ENCODE data around the gene OR2S2. TPM values are rescaled to one million over a fixed set of nuclear protein-coding genes. Genes with fewer than 3 reads are reported as not detected.

The OR2S2 gene
- total RNA-seq, 6 donors from 2014 or later, result not detected

DNA sequence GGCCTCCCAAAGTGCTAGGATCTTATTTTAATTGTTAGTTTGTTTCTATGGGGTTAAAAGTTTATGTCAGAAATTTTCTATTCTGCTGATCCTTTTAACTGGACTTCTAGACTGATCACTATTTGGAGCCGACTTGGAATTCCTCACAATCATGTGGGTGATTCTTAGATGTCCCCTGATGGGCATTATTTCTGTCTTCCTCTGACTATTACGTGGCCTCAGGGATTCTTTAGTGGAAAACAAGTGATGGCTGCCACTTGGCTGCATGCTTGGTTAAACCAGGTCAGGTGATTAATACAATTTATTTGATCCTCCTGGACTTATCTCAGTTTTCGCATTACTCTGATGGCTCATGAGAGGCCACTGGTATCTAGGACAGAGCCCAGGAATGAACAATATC lies 32.2 kb upstream of the OR2S2 start:
- no peak for ATAC-seq (ENCODE audit: low FRiP score in 2 of 2)

DNA sequence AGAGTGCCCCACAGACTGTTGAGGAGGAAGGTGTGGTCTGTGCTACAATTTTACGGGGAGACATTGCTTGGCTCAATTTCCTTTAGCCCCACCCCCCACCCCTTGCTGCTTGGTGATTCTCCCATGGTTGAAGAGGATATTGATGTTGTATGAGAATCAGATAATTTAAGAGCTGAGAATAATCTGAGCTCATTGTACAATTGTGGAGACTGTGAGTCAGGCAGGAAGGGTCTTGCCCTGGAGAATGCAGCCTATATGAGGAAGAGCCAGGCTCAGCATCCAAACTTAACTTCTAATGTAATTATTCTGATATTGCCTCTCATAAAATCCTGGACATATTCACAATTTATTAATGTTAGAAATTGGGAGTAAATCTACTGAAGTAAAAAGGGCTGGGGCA lies 26.1 kb upstream of the OR2S2 start:
- Histone ChIP-seq H3K9me3 (no peaks in the 10 kb centered on the region), H3K4me3 (no peak overlapping the region), H3K27ac (no peak overlapping the region), H3K27me3 (no peaks in the 10 kb centered on the region), H3K4me1 (no peaks in the 10 kb centered on the region), H3K36me3 (no peaks in the 10 kb centered on the region)
- ATAC-seq (ENCODE audit: low FRiP score in 2 of 2) (no peak), DNase-seq (no peak)
- WGBS, 2 donors, result 39 to 40% methylated on average over 1 of the region's 1 CpG
- TF ChIP-seq EP300 (IDR thresholded peaks at IDR 0.05), result no peak
- no peak for TF ChIP-seq POLR2AphosphoS5 (IDR thresholded peaks at IDR 0.05)
- TF ChIP-seq POLR2A (IDR thresholded peaks at IDR 0.05), result no peak
- TF ChIP-seq, protein P1, sequence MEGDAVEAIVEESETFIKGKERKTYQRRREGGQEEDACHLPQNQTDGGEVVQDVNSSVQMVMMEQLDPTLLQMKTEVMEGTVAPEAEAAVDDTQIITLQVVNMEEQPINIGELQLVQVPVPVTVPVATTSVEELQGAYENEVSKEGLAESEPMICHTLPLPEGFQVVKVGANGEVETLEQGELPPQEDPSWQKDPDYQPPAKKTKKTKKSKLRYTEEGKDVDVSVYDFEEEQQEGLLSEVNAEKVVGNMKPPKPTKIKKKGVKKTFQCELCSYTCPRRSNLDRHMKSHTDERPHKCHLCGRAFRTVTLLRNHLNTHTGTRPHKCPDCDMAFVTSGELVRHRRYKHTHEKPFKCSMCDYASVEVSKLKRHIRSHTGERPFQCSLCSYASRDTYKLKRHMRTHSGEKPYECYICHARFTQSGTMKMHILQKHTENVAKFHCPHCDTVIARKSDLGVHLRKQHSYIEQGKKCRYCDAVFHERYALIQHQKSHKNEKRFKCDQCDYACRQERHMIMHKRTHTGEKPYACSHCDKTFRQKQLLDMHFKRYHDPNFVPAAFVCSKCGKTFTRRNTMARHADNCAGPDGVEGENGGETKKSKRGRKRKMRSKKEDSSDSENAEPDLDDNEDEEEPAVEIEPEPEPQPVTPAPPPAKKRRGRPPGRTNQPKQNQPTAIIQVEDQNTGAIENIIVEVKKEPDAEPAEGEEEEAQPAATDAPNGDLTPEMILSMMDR (IDR thresholded peaks at IDR 0.05), result no peak

More for the DNA sequence above, 32.2 kb upstream of the OR2S2 start:
- Histone ChIP-seq H3K36me3 (no peaks in the 10 kb centered on the region), H3K27ac (no peak overlapping the region), H3K27me3 (no peaks in the 10 kb centered on the region), H3K4me1 (no peaks in the 10 kb centered on the region), H3K4me3 (no peak overlapping the region), H3K9me3 (no peaks in the 10 kb centered on the region)
- TF ChIP-seq POLR2A (IDR thresholded peaks at IDR 0.05) (no peak), EP300 (IDR thresholded peaks at IDR 0.05) (no peak), POLR2AphosphoS5 (IDR thresholded peaks at IDR 0.05) (no peak)
- TF ChIP-seq, protein P1 (IDR thresholded peaks at IDR 0.05), result no peak
- 83 to 90% methylated on average over 3 of the region's 3 CpGs for WGBS, 2 donors
- no peak for DNase-seq

DNA sequence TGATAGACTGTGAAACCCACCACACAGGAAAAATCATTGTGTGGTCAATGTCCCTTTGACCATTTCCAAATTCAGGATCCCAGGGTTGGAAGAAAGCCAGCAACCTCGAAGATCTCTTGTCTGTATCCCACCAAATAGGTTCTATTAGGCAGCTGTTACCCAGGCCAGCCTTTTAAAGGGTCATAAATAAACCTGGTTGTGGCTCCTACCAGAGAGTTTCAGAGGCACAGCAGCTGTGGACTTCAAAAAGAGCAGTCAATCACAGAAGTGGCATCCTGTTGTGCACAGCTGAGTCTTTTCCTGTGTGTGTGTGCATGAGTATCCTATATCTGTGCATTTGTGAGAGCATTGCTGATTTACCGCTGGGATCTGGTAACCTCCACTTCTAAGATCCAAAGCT lies 23.7 kb upstream of the OR2S2 start:
- 15 to 23% methylated on average over 2 of the region's 2 CpGs for WGBS, 2 donors
- H3K4me3 ChIP-seq, result no peak overlapping the region
- no peaks in the 10 kb centered on the region for H3K4me1 ChIP-seq
- H3K9me3 ChIP-seq, result no peaks in the 10 kb centered on the region
- no peaks in the 10 kb centered on the region for H3K36me3 ChIP-seq
- TF ChIP-seq EP300 (IDR thresholded peaks at IDR 0.05) (no peak), POLR2A (IDR thresholded peaks at IDR 0.05) (no peak), POLR2AphosphoS5 (IDR thresholded peaks at IDR 0.05) (no peak)
- TF ChIP-seq, protein P1 (IDR thresholded peaks at IDR 0.05), result no peak
- no peaks in the 10 kb centered on the region for H3K27me3 ChIP-seq
- DNase-seq (no peak), ATAC-seq (ENCODE audit: low FRiP score in 2 of 2) (no peak)
- H3K27ac ChIP-seq, result no peak overlapping the region

DNA sequence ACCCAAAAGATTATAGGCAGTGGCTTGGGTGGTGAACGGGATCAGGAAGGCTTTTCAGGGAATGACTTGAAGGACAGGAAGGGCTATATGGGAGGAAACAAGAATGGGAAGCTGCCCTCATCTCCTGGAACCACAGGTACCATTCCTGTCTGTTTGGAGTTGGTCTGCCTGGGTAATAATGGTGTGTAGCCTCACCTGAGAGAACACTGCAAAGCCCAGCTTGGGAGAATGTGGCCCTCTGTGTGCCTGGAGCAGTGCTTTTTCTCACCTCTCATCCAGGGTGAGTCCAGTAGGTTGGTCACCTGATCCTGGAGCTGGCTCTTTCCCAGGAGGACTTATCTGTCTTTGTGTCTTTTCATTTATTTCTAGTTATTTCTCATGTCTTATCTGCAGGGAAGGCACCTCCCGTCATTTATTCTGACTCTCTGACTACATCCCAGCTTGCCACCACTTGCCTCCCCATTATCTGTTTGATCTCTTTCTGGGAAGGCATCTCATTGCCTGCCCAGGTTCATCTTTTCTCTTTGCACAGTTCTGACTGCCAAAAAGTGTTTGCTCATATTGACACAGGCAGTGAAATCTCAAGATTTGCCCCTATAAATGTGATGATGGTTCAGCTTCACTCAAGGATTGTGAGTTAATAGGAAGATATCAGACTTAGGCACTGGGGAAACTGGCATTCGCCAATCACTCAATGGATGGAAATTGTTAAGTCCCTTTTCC lies 22.5 kb upstream of the OR2S2 start:
- H3K4me3 ChIP-seq, result no peak overlapping the region
- H3K27me3 ChIP-seq, result no peaks in the 10 kb centered on the region
- TF ChIP-seq EP300 (IDR thresholded peaks at IDR 0.05) (no peak), POLR2AphosphoS5 (IDR thresholded peaks at IDR 0.05) (no peak), POLR2A (IDR thresholded peaks at IDR 0.05) (no peak)
- TF ChIP-seq, protein P1 (IDR thresholded peaks at IDR 0.05), result no peak
- no peaks in the 10 kb centered on the region for H3K4me1 ChIP-seq
- peaks cover 0 to 5% (median 0%) of the 10 kb centered on the region in 4 donors for H3K9me3 ChIP-seq
- H3K36me3 ChIP-seq, result no peaks in the 10 kb centered on the region
- ATAC-seq (ENCODE audit: low FRiP score in 2 of 2) (no peak), DNase-seq (no peak)
- no peak overlapping the region for H3K27ac ChIP-seq
- 84 to 89% methylated on average over 3 of the region's 3 CpGs for WGBS, 2 donors

DNA sequence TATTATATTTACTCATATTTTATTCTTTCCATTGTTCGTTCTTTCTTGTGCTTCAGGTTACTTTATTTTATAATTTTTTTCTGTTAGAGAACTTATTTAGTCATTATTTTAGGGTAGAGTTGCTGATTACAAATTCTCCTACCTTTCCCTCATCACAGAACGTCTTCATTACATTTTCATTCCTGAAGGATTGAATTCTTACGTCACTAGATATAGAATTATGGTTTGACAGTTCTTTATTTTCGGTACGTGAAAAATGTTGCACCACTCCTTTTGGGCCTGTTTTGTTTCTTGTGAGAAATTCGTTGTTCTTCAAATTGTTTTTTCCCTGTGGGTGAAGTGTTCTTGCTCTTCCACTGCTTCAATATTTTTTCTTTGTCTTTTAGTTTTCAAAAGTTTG lies 20.8 kb upstream of the OR2S2 start:
- Histone ChIP-seq H3K4me3 (no peak overlapping the region), H3K27me3 (no peaks in the 10 kb centered on the region), H3K9me3 (peaks cover 7 to 11% (median 9%) of the 10 kb centered on the region in 4 donors), H3K36me3 (no peaks in the 10 kb centered on the region), H3K4me1 (no peaks in the 10 kb centered on the region), H3K27ac (no peak overlapping the region)
- DNase-seq (no peak), ATAC-seq (ENCODE audit: low FRiP score in 2 of 2) (no peak)
- TF ChIP-seq EP300 (IDR thresholded peaks at IDR 0.05) (no peak), POLR2A (IDR thresholded peaks at IDR 0.05) (no peak), POLR2AphosphoS5 (IDR thresholded peaks at IDR 0.05) (no peak)
- TF ChIP-seq, protein P1 (IDR thresholded peaks at IDR 0.05), result no peak
- WGBS, 2 donors, result 87 to 90% methylated on average over 6 of the region's 6 CpGs

Data from upper lobe of left lung (tissue), 6 donors.